ENCODE measurements around the gene IFIT1.
"Not testable (repeated sequence)": the region's sequence is repeated elsewhere in the genome, so short reads cannot be mapped to it uniquely, and the experiment has no call there.

IFIT1 gene

DNA sequence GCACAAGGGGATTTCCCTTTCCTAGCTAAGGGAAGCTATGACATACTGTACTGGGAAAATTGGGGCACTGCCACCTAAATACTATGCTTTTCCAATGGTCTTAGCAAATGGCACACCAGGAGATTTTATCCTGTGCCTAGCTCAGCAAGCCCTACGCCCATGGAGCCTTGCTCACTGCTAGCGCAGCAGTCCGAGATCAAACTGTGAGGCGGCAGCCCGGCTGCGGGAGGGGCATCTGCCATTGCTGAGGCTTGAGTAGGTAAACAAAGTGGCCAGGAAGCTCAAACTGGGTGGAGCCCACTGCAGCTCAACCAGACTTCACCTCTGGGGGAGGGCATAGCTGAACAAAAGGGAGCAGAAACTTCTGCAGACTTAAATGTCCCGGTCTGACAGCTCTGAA lies 52.4 kb downstream of the IFIT1 start:
- not testable (repeated sequence) for DNase-seq

DNA sequence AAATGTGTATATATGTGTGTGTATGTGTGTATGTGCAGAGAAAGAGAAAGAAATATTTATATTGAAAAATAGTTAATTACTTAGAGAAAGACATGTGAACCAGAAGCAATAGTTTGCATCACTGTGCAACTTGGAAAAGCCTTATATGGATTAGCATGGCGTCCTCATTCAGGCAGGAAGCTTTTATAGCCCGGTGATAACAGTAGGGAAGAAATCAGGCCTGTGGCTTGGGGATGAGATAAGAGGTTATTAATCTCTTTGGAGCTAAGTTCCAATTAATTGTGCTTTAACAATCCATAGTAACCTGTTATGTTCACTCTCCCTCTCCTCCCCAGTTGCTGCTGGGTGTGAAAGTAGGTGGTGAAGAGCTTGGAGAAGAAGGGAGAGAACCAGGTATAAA lies 58.5 kb downstream of the IFIT1 start:
- DNase-seq, result no peak

- DNase-seq, result no peak
Observed at GRCh38 chr10:89452193-89452592, 59.8 kb downstream of the IFIT1 start.

GRCh38 chr10:89454561-89455347 lies 62.3 kb downstream of the IFIT1 start:
- DNase-seq, result no peak
